K562 (cell line): ENCODE data around the gene MEX3D. TPM values are rescaled to one million over a fixed set of nuclear protein-coding genes. Genes with fewer than 3 reads are reported as not detected.

Source experiments
- CREB3 ChIP-seq: fragments of 450-650 bp; conservative IDR thresholded peaks from 2 replicates; pipeline ENCODE4 v1.6.1; 2016; ENCODE audit warnings: missing genetic modification characterization, low read depth, mild to moderate bottlenecking, missing compliant biosample characterization, moderate library complexity
- CXXC5 ChIP-seq: fragments of 250-450 bp; sonication (Bioruptor Pico); IDR thresholded peaks from 2 replicates; pipeline ENCODE4 v1.8.0; 2022; ENCODE audit warnings: inconsistent platforms, mild to moderate bottlenecking, moderate library complexity
- HDAC6 ChIP-seq: IDR thresholded peaks from 2 replicates; pipeline ENCODE4 v1.6.1; 2012; ENCODE audit warnings: low read depth, mild to moderate bottlenecking, control low read depth, inconsistent platforms, low read length, moderate library complexity
- ILF3 ChIP-seq: fragments of 450-650 bp; IDR thresholded peaks from 2 replicates; pipeline ENCODE4 v1.6.1; 2018; ENCODE audit warnings: antibody characterized with exemption, mild to moderate bottlenecking, moderate library complexity, borderline replicate concordance
- PHTF2 ChIP-seq: fragments of 250-450 bp; sonication (Bioruptor Pico); IDR thresholded peaks from 2 replicates; pipeline ENCODE4 v1.5.0; 2021; ENCODE audit warnings: mild to moderate bottlenecking
- SIX5 ChIP-seq, 2 experiments: IDR thresholded peaks; 2 replicates each; pipeline ENCODE4 v1.6.1; 2011; ENCODE audit warnings: low read length in 2 of 2, borderline replicate concordance in 1 of 2, low read depth in 1 of 2, mild to moderate bottlenecking in 1 of 2, moderate library complexity in 1 of 2; ENCODE audit not compliant: insufficient read depth in 1 of 2
- SMC3 ChIP-seq: conservative IDR thresholded peaks from 2 replicates; pipeline ENCODE4 v1.6.1; 2011; ENCODE audit warnings: low read depth, low read length, improper control_type of control experiment; ENCODE audit not compliant: insufficient read depth
- SRSF7 ChIP-seq: fragments of 200-400 bp; formaldehyde crosslinking; optimal IDR thresholded peaks from 2 replicates; pipeline ENCODE3; 2017; ENCODE audit warnings: mild to moderate bottlenecking, low read depth, low read length
- U2AF2 ChIP-seq: fragments of 200-400 bp; formaldehyde crosslinking; optimal IDR thresholded peaks from 2 replicates; pipeline ENCODE3; 2017; ENCODE audit warnings: low read depth, mild to moderate bottlenecking, low read length
- ZBTB1 ChIP-seq: sonication (generic); formaldehyde crosslinking; IDR thresholded peaks from 2 replicates; pipeline ENCODE4 v1.8.1; 2023; ENCODE audit warnings: missing genetic modification reagents, low read depth, mild to moderate bottlenecking, borderline replicate concordance
- ZBTB9 ChIP-seq: fragments of 450-650 bp; formaldehyde crosslinking; IDR thresholded peaks from 2 replicates; pipeline ENCODE4 v1.4.0; 2020; ENCODE audit warnings: mild to moderate bottlenecking, moderate library complexity
- ZFPM2 ChIP-seq: fragments of 250-450 bp; sonication (Bioruptor Pico); IDR thresholded peaks from 2 replicates; pipeline ENCODE4 v1.5.1; 2022; ENCODE audit warnings: mild to moderate bottlenecking
- ZNF274 ChIP-seq: IDR thresholded peaks from 2 replicates; pipeline ENCODE4 v1.6.1; 2011; ENCODE audit warnings: low read depth, mild to moderate bottlenecking, low read length, moderate library complexity, borderline replicate concordance
- ZNF586 ChIP-seq: fragments of 450-650 bp; formaldehyde crosslinking; conservative IDR thresholded peaks from 2 replicates; pipeline ENCODE4 v1.4.0; 2020; ENCODE audit warnings: mild to moderate bottlenecking, moderate library complexity
- ZNF785 ChIP-seq: fragments of 250-450 bp; sonication (Bioruptor Pico); IDR thresholded peaks from 2 replicates; pipeline ENCODE4 v1.4.0; 2020; ENCODE audit warnings: mild to moderate bottlenecking
- polyA plus RNA-seq, 8 experiments: library from polyadenylated mRNA; depleted of rRNA in 4 of 8; stranded (reverse) in 5 of 8; unstranded in 3 of 8; fragments of >200 nt; fragmentation: Nextera tagmentation in 2 of 8; fragmentation: Illumina TruSeq in 1 of 8; extraction: Ambion mirVana in 2 of 8; extraction: Trizol in 1 of 8; gene quantifications; 2 replicates each; pipeline versions ENCODE4 v1.2.1 to v1.2.3, GENCODE V29; 2011 to 2014; ENCODE audit warnings: inconsistent platforms in 1 of 8, missing spikeins in 1 of 8
- total RNA-seq, 7 experiments: library from RNA; depleted of rRNA in 6 of 7; stranded (reverse); fragments of >200 nt in 6 of 7; fragmentation: Illumina TruSeq in 2 of 7; extraction: Trizol in 2 of 7; gene quantifications; 2 replicates each; pipeline versions ENCODE4 v1.2.1 to v1.2.3, GENCODE V29; 2011 to 2021; ENCODE audit warnings: low replicate concordance in 1 of 7
- TF ChIP-seq, protein P1 (sequence below): fragments of 450-650 bp; IDR thresholded peaks from 2 replicates; pipeline ENCODE4 v1.6.1; 2017; ENCODE audit warnings: antibody characterized with exemption, mild to moderate bottlenecking
- TF ChIP-seq, protein P2 (sequence below): sonication (generic); formaldehyde crosslinking; IDR thresholded peaks from 2 replicates; pipeline ENCODE4 v1.8.0; 2023; ENCODE audit warnings: mild to moderate bottlenecking, missing genetic modification reagents
- TF ChIP-seq, protein P3 (sequence below): sonication (generic); formaldehyde crosslinking; IDR thresholded peaks from 2 replicates; pipeline ENCODE4 v1.8.0; 2022; ENCODE audit warnings: mild to moderate bottlenecking, missing genetic modification reagents

The MEX3D gene
- total and polyA plus RNA-seq, 9 of the 15 experiments (the other 6 are each of a cell fraction or from before 2014, with no cell fraction given) = 1.7 to 39.3 (median 5.7) TPM

DNA sequence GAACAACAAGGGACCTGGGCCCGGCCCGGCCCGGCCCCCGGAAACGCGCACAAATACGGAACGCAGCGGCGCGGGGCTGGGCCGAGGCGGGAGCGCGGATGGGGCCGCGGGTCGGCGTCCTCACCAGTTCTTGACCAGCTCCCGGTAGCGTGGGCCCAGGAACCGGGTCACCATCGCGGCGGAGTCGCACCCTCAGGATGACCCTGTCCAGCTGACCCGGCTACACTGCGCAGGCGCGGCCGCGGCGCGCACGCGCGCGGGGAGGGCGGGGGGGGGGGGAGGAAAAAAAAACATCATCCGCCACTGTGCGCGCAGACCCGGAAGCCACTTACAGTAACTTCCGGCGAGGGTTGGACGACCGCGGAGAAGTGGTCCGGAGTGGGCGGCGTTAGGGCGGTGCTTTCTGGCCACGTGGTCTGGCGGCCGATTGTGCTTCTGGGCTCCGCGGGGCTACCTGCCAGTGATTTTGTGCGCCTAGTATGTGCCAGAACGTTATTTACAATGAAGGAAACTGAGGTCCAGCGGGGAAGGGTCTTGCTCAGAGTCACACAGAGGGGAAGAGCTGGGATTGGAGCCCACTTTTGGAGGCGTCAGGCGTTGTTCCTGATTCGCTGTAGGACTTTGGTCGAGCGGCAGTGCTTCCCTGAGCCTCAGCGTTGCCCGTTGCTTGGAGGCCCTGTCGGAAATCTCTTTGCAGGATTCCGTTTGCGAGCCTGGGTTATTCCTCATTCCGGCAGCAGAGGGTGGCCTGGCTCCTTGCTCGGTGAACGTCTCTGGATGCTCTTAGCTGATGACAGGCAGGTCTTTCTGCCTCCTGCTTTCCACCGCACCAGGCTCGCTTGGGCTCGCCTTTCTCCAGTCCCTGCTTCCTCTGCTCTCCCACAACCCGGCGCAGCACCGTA is 37.4 kb upstream of the MEX3D start, which contains the start of gene UQCR11 (continued):
- TF ChIP-seq, protein P1, sequence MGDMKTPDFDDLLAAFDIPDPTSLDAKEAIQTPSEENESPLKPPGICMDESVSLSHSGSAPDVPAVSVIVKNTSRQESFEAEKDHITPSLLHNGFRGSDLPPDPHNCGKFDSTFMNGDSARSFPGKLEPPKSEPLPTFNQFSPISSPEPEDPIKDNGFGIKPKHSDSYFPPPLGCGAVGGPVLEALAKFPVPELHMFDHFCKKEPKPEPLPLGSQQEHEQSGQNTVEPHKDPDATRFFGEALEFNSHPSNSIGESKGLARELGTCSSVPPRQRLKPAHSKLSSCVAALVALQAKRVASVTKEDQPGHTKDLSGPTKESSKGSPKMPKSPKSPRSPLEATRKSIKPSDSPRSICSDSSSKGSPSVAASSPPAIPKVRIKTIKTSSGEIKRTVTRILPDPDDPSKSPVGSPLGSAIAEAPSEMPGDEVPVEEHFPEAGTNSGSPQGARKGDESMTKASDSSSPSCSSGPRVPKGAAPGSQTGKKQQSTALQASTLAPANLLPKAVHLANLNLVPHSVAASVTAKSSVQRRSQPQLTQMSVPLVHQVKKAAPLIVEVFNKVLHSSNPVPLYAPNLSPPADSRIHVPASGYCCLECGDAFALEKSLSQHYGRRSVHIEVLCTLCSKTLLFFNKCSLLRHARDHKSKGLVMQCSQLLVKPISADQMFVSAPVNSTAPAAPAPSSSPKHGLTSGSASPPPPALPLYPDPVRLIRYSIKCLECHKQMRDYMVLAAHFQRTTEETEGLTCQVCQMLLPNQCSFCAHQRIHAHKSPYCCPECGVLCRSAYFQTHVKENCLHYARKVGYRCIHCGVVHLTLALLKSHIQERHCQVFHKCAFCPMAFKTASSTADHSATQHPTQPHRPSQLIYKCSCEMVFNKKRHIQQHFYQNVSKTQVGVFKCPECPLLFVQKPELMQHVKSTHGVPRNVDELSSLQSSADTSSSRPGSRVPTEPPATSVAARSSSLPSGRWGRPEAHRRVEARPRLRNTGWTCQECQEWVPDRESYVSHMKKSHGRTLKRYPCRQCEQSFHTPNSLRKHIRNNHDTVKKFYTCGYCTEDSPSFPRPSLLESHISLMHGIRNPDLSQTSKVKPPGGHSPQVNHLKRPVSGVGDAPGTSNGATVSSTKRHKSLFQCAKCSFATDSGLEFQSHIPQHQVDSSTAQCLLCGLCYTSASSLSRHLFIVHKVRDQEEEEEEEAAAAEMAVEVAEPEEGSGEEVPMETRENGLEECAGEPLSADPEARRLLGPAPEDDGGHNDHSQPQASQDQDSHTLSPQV = no peak
- TF ChIP-seq ZNF586 (CRISPR knock-in tag) (no peak), ILF3 (no peak), ZFPM2 (CRISPR knock-in tag) (no peak), SIX5 (IDR thresholded peaks at IDR 0.05; ENCODE audit: borderline replicate concordance in 1 of 2, insufficient read depth in 1 of 2, low read depth in 1 of 2, low read length in 2 of 2) (no peak), SRSF7 (no peak), SMC3 (peak; percentile 68), HDAC6 (no peak), U2AF2 (no peak), ZNF785 (CRISPR knock-in tag) (no peak), CREB3 (tag) (no peak), CXXC5 (CRISPR knock-in tag) (no peak; the same call in none of the 2 replicates), ZBTB9 (CRISPR knock-in tag) (no peak), ZBTB1 (CRISPR knock-in tag) (peak; percentile 60; the same call in 1 of the 2 replicates), PHTF2 (no peak), ZNF274 (no peak)
- TF ChIP-seq, protein P2, sequence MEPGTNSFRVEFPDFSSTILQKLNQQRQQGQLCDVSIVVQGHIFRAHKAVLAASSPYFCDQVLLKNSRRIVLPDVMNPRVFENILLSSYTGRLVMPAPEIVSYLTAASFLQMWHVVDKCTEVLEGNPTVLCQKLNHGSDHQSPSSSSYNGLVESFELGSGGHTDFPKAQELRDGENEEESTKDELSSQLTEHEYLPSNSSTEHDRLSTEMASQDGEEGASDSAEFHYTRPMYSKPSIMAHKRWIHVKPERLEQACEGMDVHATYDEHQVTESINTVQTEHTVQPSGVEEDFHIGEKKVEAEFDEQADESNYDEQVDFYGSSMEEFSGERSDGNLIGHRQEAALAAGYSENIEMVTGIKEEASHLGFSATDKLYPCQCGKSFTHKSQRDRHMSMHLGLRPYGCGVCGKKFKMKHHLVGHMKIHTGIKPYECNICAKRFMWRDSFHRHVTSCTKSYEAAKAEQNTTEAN (CRISPR knock-in tag) = no peak
- TF ChIP-seq, protein P3, sequence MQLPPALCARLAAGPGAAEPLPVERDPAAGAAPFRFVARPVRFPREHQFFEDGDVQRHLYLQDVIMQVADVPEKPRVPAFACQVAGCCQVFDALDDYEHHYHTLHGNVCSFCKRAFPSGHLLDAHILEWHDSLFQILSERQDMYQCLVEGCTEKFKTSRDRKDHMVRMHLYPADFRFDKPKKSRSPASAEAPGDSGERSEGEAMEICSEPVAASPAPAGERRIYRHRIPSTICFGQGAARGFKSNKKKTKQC (CRISPR knock-in tag) = 0 out of 2 replicates have a peak, but pooled peaks have one; percentile 13
